Glomerular visceral epithelial cell (primary cell): ENCODE results near the gene LRP2.
A peak's percentile ranks its signal among the peaks of the same experiment; 100 is the strongest.

Experiments
- DNase-seq: peaks from one replicate; pipeline ENCODE4 v3.0.0-alpha.2; 2016; ENCODE audit errors: extremely low spot score

Gene LRP2

DNA sequence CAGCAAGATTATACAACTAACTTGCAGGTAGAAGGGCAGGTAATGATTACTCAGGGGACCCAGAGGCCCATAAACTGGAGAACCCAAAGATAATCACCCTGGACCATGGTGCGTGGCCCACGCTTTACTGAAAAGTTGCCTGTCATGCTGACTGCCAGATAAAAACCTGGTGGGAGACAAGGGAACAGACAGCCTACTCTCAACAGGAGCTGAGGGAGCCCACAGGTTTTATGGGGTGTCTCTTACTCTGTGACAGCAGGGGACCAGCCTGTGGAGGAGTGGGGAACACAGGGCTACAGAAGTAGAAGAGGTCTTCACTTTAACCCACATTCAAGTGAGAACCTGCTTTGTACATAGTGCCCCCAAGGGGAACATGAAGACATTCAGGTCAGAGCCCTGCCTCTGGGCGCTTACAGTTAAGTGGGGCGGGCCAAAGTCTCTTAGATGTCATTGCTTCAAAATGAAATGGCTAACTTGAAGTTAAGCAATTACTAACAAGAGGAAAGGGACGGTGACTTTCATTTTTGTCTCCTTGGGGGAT is 232.6 kb downstream of the LRP2 start:
- DNase-seq: no peak

DNA sequence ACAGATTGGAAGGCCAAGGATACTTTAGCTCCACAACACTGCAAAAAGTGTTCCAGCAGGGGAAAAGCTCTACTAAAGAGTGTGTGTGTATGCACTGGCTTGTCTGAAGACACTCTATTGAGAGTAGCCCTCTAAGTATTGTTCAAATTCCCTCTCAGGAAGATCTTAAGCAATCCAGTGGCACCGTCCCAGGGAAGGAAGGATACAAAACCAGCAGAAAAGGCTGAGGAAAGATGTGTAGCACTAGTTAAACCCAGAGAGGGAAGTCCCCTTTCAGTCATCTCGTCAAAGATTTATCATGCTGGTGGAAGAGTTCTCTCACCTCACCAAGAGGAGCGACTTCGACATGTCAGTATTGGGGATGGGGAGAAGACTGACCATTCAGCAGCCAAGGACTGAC is 242.5 kb downstream of the LRP2 start:
- no peak for DNase-seq

DNA sequence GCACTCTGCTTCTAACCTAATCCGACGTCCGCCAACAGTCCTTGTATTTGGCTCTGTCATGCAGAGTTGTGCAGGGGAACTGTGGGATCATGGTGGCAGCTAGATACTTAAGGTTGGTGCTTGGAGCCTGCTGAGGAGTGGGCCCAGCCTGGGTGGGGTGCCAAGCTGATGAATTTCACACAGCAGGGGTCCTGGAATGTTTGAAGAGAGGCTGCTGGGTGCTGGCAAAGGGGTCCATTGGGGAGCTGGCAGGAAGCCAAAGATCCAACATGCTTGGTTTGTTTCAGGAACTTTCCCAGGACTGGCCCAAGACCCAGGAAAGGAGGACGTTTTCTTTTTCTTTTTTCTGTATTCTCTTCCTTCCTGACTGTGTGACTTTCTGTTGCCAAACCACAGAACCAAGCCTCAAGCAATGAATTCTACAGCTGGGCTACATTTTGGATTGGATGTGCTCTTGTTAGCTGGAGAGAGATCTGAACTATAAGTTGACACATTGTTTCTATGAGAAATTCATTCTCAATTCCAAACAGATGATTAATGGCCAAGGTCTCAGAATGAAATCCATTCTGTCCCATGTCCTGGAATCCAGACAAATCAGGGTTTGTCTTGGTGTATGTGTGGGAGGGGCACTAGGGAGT is 243.1 kb downstream of the LRP2 start:
- DNase-seq: no peak

DNA sequence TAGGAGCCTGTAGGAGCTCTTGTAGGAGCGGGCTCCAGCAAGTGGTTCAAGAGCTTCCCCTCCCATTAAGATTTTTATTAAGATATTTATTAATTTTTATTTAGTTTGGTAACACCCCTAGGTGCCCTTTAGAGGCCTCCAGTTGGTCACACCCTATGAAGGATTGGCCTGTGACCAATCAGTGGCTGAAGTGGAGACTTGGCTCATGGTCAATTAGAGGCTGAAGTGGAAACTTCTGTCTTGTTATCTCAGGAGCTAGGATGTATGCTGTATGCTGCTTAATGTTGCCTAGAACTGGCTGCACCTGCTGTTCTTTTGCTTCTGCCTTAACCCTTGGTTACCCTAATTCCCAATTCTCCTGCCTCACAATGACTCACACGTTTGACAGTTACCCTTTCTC is 244.3 kb downstream of the LRP2 start:
- no peak for DNase-seq

DNA sequence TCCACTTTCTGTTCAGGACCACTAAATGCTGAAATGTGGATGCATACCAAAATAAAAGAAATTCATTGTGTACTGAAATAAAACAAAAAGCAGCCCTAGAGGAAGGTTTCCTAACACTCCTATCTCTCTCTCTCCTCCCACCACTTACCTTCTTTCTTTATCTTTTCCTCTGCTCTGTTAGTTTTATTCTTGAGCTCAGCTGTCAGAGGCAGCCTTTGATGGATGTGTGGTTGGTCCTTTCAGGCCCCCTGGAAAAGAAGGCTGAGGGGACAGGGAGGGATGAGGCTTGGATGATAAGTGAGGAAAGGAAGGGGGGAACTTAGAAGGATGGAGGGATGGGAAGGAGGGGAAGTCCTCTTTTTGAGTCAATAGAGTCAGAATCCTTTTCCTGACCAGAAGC is 245.3 kb downstream of the LRP2 start:
- no peak for DNase-seq

DNA sequence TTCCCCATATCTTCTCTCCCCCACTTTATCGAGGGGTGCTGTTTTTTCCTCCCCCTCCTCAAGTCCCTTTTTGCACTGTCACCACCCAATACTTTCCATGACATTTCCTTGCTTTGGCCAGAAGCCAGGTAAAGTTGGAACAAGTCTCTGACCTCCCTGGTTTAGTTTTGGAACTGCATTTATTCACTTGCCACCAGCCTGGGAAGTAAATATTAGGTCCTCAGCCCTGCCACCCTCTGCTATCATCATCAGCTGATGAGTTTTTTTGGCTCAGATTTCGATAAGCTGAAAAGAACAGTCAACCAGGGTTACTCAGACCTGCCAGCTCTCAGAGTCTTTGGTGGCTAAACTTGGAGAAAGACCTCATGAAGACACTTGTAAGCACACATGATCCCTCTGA is 246.0 kb downstream of the LRP2 start:
- DNase-seq: no peak

DNA sequence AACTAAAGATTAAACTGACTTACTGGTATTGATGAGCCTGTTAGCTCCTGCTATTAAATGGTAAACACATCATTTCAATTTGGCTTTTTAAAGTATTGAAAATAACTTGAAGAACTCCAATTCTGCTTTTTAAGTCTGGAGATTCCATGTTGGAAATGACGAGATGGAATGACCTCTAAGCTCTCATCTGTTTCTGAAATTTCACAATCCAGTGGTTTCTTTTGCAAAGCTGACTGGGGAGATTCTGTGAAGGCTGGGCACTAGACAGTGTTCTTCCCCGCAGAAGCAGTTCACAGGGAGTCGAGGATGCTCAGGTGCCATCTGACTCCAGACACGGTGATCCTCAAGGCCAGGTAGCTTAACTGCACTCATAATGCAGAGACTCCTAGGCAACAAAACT is 248.3 kb downstream of the LRP2 start:
- DNase-seq: no peak

DNA sequence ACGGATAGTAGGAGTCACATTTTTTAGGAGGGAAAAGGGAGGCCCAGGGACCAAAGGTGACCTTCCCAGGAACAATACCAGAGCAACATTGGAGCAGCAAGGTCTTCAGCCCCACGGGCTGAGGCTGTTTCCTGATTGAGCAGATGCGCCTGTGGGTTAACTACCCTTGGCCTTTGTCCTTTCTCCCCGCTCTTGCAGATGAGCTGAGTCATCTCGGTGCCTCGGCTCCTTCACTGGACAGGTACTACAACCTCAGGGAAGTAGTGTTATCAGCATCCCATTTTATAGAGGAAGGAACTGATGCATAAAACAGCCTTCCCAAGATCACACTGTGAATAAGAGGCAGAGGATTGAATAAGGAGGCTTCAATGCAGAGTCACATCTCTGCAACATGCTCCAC is 249.5 kb downstream of the LRP2 start:
- DNase-seq: no peak

DNA sequence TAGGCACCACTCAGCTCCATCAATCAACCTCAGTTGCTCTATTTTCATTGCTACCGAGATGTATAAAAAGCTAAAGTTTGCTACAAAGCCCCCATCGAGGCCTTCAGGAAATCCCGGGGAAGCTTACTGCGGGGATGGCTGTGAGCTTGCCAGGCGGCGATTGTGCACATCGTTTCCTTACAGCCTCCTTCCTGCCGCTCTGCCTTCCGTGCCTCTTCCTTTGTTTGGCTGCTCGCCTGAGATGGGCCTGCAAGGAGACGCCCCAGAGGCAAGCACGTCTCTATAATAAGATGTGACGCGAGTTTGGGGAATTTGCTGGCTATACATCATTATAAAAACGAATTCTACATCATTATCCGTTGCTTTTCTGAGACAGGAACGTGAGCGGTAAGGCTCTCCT is 251.4 kb downstream of the LRP2 start:
- no peak for DNase-seq

DNA sequence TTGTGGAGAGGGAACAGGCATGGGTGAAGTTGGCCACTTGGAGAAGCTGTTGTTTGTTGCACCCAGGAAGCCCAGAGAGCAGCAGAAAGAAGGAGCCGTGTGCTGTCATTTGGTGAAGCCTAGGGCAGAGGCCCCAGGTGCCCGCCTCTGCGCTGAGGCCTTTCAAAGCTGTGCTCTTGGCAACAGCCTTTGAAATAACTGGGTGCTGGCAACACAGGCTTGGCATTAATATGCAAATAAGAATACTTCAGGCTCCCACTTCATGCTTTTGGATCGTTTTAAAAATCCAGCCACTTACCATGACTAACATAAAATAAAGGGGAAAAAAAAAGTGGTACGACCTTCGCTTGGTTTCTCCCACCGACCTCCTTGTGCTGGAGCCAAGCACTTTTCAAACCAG is 251.9 kb downstream of the LRP2 start:
- no peak for DNase-seq

DNA sequence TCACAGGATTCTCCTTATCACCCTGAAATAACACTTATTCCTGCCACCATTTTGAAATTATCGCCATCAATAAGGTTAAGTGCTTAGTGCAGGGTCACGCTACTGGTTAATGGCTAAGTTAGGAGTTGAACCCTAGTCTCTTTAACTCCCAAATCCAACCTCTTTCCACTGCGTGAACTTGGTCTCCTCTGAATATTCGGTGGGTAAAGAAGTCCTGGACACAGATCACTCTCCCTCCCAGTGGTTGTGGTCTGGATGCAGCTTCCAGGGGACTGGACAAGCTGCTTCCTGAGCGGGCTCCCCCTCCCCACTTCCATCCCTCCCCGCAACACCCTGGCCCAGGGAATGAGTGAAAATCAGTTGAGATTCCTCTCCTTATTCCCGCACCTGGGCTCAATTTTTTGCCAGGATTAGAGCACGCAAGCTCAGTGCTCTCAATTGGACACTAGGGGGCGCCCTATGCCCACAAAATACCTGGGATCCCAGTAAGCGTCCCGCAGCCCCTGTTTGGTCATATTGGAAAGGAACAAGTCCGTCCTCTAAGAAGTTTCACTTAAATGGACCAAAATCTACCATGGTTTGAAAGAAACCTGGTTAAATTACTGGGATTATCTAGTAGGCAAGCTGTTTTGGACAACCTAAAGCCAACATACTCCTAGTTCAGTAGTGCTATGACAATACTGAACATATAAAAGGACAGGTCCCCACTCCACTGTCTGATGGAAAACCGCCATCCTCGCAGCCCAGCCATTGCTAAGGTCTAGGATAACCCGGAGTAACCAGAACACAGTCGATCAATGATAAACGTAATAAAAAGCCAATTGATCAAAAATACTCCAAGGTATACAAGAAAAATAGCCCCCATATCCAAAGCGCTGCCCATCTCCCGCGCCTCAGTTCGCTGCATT is 252.6 kb downstream of the LRP2 start:
- peak; percentile 72 for DNase-seq

DNA sequence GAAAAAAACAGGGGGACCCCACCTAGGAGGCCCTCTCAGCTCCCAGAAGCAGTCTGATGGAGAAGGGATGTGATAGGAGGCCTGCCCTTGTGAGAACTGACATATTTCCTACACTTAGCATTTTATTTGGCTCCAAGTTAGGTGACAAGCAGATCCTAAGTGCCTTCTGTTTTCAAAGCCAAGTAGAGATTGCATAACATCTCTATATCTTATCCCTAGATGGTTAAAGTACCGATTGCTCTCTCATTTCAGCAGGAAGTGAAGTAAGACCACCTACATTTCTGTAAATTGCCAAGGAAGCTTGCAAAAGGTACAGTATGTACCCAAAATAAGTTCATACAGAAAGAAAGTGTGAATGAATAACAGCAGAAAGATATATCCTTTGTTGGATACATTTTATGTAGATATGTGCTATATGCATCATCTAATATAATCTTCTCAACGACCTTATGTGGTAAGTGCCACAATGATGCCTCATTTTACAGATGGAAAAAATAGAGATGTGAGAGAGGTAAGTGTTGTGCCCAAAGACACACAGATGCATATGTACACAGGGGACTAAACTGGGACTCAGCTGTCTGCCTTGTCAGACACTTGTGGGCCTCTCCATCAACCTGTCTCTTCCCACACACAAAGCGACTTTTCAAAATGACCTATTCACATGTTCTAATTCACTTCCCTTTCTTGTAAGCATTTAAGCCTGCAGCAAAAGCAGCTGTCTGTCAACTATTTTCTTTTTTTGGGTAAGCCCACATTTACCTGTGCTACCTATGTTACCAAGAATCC is 254.0 kb downstream of the LRP2 start:
- DNase-seq: no peak

DNA sequence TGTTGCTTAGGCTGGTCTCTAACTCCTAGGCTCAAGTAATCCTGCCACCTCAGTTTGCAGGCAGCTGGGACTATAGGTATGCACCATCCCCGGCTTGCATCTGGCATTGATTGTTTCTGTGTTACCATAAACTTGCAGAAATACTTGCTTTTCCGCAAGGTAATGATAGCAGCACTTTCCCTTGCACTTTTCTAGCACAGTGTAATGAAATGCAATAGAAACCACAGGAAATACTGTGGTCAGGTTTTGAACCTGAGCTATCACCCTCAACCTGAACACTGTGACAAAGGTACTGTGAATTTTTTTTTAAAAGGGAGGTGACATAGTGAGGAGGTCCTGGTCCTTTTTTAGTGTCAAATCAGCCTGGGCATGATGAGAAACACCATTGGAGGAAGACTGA is 254.7 kb downstream of the LRP2 start:
- no peak for DNase-seq

DNA sequence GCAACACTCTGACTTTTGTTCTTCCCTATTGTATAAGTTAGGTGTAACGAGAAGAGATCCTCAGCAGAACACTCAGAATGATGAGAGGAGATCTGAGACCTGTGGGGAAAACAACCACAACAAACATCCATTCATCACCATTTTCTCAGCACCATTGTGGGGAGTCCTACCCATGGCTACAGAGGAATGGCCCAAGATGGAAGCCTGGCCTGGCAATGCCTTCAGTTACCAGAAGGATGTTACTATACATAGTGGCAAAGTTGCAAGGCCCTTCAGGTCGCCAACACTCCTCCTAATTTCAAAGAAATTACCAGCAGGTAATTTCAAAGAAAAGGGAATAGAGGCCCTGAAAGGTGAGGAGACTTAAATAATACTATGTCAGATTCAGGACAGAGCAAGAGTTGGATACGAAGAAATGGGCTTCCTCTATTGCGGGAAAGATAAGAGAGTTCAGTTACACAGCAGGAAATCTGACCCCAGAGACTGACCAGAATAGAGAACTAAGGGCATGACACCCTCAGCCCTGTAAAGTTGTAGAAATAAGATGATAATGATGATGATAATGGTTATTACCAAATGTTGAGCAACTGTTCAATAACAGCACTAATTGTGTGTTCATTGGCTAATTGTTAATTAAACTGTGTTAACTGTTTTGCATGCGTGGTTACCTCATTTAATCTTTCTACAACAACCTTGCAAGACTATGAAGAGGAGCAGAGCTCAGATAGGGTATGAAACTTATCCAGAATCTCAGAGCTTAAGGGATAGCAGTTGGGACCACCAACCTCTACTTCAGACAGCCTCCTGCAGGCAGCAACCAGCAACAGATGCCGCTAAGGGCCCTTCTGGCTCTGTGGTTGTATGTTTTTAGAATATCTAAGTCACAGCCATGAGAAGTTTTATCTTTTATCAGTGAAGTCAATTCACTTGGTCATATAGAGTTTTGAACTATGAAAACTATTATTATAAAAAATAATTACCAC is 255.5 kb downstream of the LRP2 start:
- no peak for DNase-seq

DNA sequence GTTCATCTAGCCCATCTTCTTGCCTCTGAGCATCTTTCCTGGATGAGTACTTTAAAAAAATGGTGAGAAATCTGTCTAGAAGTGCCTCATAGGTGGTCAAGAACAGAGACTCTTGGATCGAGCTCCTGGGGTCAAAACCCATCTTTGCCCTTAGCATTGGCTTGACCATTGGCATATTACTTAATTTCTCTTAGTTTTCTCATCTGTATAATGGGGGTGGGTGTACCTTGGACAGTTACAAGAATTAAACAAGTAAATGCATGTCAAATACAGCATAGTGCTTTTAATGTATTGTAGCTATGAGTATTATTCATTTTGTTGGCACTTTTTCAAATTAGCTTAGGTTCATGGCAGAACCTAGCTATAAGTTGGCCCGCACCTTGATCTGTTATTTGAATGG is 256.2 kb downstream of the LRP2 start:
- DNase-seq: no peak

DNA sequence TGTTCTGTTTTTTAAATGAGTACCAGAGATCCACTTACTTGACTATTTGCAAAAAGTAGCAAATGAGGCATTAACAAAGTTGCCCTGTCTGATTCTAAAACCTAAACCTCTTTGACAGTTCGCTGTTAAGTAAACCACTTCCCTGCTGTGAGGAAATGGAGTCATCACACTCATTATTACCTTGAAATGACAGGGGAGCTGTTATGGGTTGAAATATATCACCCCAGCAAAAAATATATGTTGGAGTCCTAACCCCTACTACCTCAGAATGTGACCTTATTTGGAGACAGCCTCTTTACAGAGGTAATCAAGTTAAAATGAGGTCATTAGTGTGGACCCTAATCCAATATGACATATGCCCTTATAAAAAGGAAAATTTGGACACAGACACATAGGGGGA is 256.9 kb downstream of the LRP2 start:
- DNase-seq: no peak

DNA sequence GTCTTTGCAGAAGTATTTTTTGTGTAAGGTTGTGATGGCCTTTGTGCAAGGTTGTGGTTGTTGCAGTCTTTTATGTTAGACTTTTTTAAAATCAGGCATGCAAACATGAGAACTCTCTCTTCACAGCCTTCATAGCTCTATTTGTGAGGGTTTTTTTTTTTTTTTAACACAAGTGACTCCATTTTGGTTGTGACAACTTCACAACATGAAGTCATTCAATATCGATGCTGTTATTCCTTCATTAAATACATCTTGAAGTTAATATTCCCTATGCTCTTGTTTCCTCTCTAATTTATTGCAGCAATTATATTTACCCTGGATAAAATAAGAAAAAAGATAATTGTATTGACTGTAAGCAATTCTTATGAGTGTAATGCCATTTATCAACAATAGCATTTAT is 257.5 kb downstream of the LRP2 start:
- no peak for DNase-seq

DNA sequence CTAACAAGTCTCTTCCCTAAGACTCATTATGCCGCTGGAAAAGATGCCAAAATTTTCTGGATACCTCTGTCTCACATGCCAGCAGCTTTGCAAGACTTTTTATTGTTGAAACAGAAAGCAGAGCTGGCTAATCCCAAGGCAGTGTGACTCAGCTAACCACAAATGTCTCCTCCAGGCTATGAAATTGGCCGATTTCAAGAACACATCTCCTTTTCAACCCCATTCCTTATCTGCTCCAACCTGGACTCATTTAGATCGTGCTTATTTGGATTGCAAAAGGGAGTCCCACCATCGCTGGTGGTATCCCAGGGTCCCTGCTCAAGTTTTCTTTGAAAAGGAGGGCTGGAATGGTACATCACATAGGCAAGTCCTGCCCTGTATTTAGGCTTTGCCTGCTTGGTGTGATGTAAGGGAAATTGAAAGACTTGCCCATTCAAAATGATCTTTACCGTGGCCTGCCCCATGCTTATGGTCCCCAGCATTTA is 266.7 kb downstream of the LRP2 start:
- DNase-seq: peak; percentile 89

DNA sequence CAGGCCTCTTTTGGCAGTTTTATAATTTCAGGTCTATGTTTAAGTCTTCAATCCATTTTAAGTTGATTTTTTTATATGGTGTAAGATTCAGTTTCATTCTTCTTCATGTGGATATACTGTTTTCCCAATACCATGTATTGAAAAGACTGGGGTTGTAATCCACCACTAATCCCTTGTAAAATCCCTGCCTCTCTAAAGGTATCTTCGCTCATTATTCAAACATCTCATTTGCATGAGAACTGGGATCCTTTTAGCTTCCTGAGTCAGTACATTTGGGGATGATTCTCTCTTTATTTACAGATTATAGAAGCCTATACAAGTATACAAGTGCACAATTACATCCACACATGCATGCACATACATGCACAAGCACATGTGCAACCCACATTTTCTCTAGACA is 267.7 kb downstream of the LRP2 start:
- no peak for DNase-seq

DNA sequence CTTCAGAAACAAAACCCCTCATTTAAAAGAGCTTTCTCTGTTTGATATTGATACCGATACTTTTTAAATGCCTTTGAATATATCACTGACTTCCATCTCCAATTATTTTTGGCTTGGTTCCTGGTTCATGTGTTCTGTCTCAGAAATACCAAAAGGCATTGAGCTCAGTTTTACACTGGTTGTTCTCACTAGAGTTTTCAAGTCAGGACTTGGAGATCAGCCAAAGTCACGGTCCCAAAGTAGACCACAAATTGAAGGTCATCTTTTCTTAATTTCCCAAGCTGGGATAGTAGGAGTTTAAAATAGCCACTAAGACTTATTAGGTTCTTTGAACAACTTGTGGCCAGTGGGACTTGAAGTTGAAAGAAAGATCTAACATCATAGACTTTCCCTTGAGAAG is 268.8 kb downstream of the LRP2 start:
- DNase-seq: peak; percentile 9
